Astrocyte of the cerebellum (primary cell): ENCODE data around the gene XKR8.

ENCODE experiments used
- DNase-seq: peaks from one replicate; pipeline ENCODE4 v3.0.0-alpha.2; 2011; ENCODE audit warnings: low read depth
- H3K4me3 ChIP-seq: 2 replicates; pipeline ENCODE4 v1.5.1; 2011; ENCODE audit warnings: mild to moderate bottlenecking, low read depth, low read length, moderate library complexity
- in situ Hi-C: cut with HindIII; loops from 2 replicates; pipeline ENCODE4 v1.10.0; 2017; ENCODE audit warnings: low sequenced_read_pairs
- TF ChIP-seq, protein P1 (sequence below): IDR thresholded peaks from 2 replicates; pipeline ENCODE4 v1.5.1; 2012; ENCODE audit warnings: low read length, low read depth, moderate library complexity, mild to moderate bottlenecking; ENCODE audit errors: missing control alignments

The XKR8 gene

DNA sequence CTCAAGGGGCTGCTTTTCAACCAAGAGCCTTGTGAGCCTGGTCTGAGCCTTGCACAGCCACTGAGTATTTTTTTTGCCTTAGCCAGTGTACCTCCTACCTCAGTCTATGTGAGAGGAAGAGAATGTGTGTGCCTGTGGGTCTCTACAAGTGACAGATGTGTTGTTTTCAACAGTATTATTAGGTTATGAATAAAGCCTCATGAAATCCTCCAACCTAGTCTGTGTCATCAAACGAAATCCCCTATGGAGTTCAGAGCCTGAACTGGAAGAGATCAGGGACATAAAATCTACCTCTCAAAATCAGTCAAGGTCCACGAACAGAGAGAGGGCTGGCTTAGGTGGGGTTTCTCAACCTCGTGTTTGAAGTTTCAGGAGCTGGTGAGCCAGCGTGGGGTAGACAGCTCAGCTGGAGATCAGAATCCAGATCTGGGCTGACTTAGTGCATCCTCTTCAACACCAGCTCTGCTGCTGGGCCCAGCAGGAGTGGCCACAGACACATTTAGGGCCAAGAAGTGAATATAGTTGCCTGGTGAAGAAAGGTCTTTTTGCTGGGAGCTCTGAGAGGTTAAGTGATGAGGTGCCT lies 8.2 kb downstream of the XKR8 start:
- H3K4me3 ChIP-seq = no peak overlapping the region
- in situ Hi-C loops = no loop called here
- DNase-seq = no peak
- TF ChIP-seq, protein P1, sequence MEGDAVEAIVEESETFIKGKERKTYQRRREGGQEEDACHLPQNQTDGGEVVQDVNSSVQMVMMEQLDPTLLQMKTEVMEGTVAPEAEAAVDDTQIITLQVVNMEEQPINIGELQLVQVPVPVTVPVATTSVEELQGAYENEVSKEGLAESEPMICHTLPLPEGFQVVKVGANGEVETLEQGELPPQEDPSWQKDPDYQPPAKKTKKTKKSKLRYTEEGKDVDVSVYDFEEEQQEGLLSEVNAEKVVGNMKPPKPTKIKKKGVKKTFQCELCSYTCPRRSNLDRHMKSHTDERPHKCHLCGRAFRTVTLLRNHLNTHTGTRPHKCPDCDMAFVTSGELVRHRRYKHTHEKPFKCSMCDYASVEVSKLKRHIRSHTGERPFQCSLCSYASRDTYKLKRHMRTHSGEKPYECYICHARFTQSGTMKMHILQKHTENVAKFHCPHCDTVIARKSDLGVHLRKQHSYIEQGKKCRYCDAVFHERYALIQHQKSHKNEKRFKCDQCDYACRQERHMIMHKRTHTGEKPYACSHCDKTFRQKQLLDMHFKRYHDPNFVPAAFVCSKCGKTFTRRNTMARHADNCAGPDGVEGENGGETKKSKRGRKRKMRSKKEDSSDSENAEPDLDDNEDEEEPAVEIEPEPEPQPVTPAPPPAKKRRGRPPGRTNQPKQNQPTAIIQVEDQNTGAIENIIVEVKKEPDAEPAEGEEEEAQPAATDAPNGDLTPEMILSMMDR = no peak

DNA sequence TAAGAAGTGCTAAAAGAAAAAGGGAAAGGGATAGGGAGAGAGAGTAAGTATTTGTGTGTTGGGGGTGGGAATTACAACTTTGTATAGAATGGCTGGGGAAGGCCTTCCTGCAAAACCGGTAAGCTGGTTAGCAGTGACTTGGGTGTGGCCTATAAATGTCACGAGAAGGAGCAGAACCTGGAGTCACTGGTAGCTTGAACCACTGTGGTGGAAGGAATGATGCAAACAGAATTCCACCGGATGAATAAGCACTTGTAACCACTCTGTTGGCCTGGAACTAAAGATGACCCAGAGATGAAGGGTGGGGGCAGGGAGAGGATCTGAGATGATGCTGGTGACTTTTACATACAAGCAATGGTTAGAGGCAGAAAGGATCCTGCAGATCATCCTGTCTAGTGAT lies 8.9 kb downstream of the XKR8 start:
- TF ChIP-seq, protein P1 = no peak
- no peak overlapping the region for H3K4me3 ChIP-seq
- DNase-seq = peak; percentile 28

DNA sequence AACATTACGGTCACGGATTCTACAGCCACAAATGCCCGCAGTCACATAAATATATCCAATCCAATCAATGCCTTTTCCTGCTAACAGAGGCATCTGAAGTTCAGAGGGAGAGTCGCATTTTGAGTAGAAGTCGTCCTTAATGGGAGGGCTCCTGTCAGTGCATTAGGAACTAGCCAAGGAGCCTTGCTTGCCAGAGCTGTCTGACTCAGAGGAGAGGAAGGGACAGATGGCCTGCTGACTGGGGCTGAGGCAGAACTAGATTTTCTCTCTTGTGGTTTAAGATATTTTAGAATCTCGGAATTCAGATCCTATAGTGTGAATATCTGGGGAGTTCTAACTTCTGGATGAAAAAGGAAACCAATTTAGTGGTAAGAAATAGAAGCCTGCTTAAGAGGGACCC lies 10.6 kb downstream of the XKR8 start:
- DNase-seq = peak; percentile 73
- H3K4me3 ChIP-seq = no peak overlapping the region
- in situ Hi-C loops = no loop called here
- TF ChIP-seq, protein P1 = no peak

More for the DNA sequence above, 8.9 kb downstream of the XKR8 start:
- in situ Hi-C loops = no loop called here

DNA sequence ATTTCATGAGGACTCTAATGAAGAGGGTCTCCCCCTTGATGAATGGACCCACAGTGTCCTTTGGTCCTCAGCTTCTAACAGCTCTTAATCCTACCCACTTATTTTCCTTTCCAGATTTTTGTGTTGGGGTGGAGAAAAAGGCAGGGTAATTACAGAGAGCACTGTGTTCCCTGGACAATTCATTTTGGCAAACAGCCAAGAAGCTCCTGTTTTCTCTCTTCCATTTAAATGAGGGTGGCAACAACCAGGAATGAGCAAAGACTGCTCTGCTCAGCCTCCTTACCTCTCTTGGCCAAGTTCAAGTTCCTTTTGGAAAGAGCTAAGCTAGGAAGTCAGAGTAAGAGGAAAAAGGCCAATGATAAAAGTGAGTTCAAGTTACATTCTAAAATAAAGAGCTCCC lies 11.9 kb downstream of the XKR8 start:
- TF ChIP-seq, protein P1 = no peak
- no peak overlapping the region for H3K4me3 ChIP-seq
- in situ Hi-C loops = no loop called here
- DNase-seq = no peak

DNA sequence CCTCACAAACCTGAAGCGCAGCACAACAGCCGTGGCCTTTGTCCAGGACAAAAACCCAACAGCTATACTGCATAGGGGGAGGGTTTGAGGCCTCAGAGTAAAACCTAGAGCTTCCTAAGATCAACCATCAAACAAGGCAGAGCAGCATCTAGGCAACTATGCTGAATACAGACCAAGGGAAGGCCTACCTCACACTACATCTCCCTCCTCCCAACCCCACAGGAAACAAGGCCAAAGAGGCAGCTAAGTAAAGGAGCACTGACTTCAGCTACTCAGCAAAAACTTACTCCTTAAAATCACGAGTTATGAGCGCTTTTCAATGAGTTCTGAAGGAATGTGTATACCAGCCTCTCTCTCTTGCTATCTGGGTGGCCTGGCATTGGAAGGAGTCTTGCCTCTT lies 12.4 kb downstream of the XKR8 start:
- H3K4me3 ChIP-seq = no peak overlapping the region
- TF ChIP-seq, protein P1 = no peak
- in situ Hi-C loops = no loop called here
- DNase-seq = no peak

DNA sequence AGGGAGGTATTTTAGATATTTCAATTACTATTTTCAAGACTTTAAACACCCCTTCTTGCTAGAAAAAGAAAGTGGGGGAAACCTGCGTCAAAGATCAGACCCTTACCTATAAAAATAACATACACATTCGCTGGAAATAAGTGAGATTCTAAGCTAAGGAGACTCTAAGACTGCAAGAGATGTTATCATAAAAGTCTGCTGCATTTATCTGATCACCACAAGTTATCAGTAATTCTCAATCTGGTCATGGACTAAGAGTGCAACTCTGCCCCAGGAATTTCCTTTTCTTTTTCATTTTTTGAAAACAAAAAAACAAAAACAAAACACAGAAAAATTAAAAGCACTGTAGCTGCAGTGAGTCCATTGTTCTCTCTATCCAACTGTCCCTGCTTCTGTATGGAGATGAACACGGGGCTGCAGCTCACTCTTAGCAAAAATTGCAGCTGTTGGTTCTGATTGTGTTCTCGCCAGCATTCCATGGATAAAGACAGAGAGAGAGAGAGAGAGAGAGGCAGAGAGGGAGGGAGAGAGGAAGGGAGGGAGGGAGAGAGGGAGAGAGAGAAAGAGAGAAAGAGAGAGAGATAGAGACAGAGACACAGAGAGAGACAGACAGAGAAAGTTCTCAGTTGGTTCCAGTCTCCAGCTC lies 14.1 kb downstream of the XKR8 start:
- TF ChIP-seq, protein P1 = no peak
- no peak overlapping the region for H3K4me3 ChIP-seq
- in situ Hi-C loops = no loop called here
- no peak for DNase-seq
